H1 (cell line): ENCODE data around the gene BCO1. TPM values are rescaled to one million over a fixed set of nuclear protein-coding genes. Genes with fewer than 3 reads are reported as not detected.
A peak's percentile ranks its signal among the peaks of the same experiment; 100 is the strongest.

Source experiments
- CTCF ChIA-PET: fragments of 300-600 bp; sonication (Branson Sonifier 250); formaldehyde crosslinking; loops from one replicate; lab custom pipeline; 2021; ENCODE audit not compliant: partially characterized antibody; lab: Charles Lee
- POLR2A ChIA-PET: fragments of 300-600 bp; sonication (Branson Sonifier 250); formaldehyde crosslinking; loops from one replicate; lab custom pipeline; 2021; ENCODE audit warnings: inconsistent platforms; ENCODE audit not compliant: partially characterized antibody; lab: Charles Lee
- DNase-seq, 2 experiments: peaks; one replicate each; pipeline versions ENCODE4 v3.0.0 to v3.0.0-alpha.2; 2010 to 2022; ENCODE audit warnings: low spot score in 2 of 2, low read depth in 1 of 2, mixed read lengths in 1 of 2
- FAIRE-seq: peaks from 2 replicates; lab custom pipeline; 2011; peaks lifted over from hg19 to GRCh38; lab: Jason Lieb, UNC
- H2AFZ ChIP-seq: 2 replicates; pipeline ENCODE4 v1.8.1; 2012; ENCODE audit warnings: low read length, inconsistent platforms
- H2AK5ac ChIP-seq: 2 replicates; pipeline ENCODE4 v1.6.1; 2013; ENCODE audit warnings: low read depth, low read length
- H2BK120ac ChIP-seq: replicated peaks from 2 replicates; pipeline ENCODE3; 2013; ENCODE audit warnings: low read depth, low read length, inconsistent platforms
- H2BK12ac ChIP-seq: 2 replicates; pipeline ENCODE4 v1.6.1; 2013; ENCODE audit warnings: low read depth, low read length
- H2BK15ac ChIP-seq: 2 replicates; pipeline ENCODE4 v1.6.1; 2013; ENCODE audit warnings: low read length
- H2BK20ac ChIP-seq: 2 replicates; pipeline ENCODE4 v1.6.1; 2013; ENCODE audit warnings: low read length
- H2BK5ac ChIP-seq: 2 replicates; pipeline ENCODE4 v1.6.1; 2013; ENCODE audit warnings: low read depth, low read length
- H3K14ac ChIP-seq: 2 replicates; pipeline ENCODE4 v1.6.1; 2013; ENCODE audit warnings: inconsistent platforms; ENCODE audit not compliant: insufficient read length
- H3K18ac ChIP-seq: 2 replicates; pipeline ENCODE4 v1.6.1; 2013; ENCODE audit warnings: low read length; ENCODE audit errors: extremely low read depth
- H3K23ac ChIP-seq: 2 replicates; pipeline ENCODE4 v1.6.1; 2013; ENCODE audit warnings: inconsistent platforms; ENCODE audit not compliant: insufficient read length
- H3K23me2 ChIP-seq: 2 replicates; pipeline ENCODE4 v1.6.1; 2013; ENCODE audit warnings: low read depth, low read length
- H3K27ac ChIP-seq: 2 replicates; pipeline ENCODE4 v1.6.1; 2011; ENCODE audit warnings: low read depth, low read length, inconsistent platforms
- H3K27me3 ChIP-seq, 4 experiments: replicated peaks in 1 of 4; 1 replicate in 1 of 4; 2 replicates in 3 of 4; pipeline versions ENCODE4 v1.6.1 to v1.8.1; 2011 to 2013; ENCODE audit warnings: low read length in 3 of 4, mild to moderate bottlenecking in 3 of 4, inconsistent platforms in 2 of 4, mixed read lengths in 2 of 4, moderate library complexity in 1 of 4; ENCODE audit not compliant: control insufficient read depth in 3 of 4, insufficient read depth in 3 of 4; ENCODE audit errors: extremely low read depth in 1 of 4
- H3K36me3 ChIP-seq, 4 experiments: 2 replicates each; pipeline versions ENCODE4 v1.6.1 to v1.8.1; 2011 to 2013; ENCODE audit warnings: mild to moderate bottlenecking in 4 of 4, low read length in 3 of 4, moderate library complexity in 2 of 4, control low read depth in 1 of 4, inconsistent platforms in 1 of 4; ENCODE audit not compliant: insufficient read depth in 4 of 4, control insufficient read depth in 2 of 4
- H3K4ac ChIP-seq: replicated peaks from 2 replicates; pipeline ENCODE3; 2013; ENCODE audit warnings: low read length, low read depth, mixed read lengths, inconsistent platforms; ENCODE audit not compliant: insufficient read length
- H3K4me1 ChIP-seq, 4 experiments: replicated peaks in 1 of 4; 1 replicate in 1 of 4; 2 replicates in 3 of 4; pipeline versions ENCODE4 v1.6.1 to v1.8.1; 2011 to 2013; ENCODE audit warnings: low read length in 3 of 4, inconsistent platforms in 2 of 4, mixed read lengths in 1 of 4; ENCODE audit not compliant: insufficient read depth in 4 of 4, control insufficient read depth in 3 of 4
- H3K4me2 ChIP-seq, 2 experiments: 2 replicates each; pipeline versions ENCODE4 v1.6.1 to v1.8.1; 2011 to 2013; ENCODE audit warnings: low read depth in 2 of 2, low read length in 2 of 2, control low read depth in 1 of 2, inconsistent platforms in 1 of 2, mild to moderate bottlenecking in 1 of 2; ENCODE audit not compliant: insufficient read depth in 1 of 2
- H3K4me3 ChIP-seq, 4 experiments: fragments of 200-600, 300-600 bp in 1 of 4; sonication (generic), shearing (Covaris generic), sonication (Bioruptor Twin) in 1 of 4; 2 replicates each; pipeline versions ENCODE4 v1.5.1 to v1.8.1; 2011 to 2016; ENCODE audit warnings: low read length in 4 of 4, low read depth in 3 of 4, control low read depth in 2 of 4, inconsistent platforms in 2 of 4, mild to moderate bottlenecking in 2 of 4, mixed read lengths in 1 of 4, moderate library complexity in 1 of 4; ENCODE audit not compliant: insufficient read depth in 2 of 4; ENCODE audit errors: extremely low read depth in 1 of 4
- H3K56ac ChIP-seq: replicated peaks from 2 replicates; pipeline ENCODE3; 2013; ENCODE audit warnings: low read depth, mild to moderate bottlenecking, mixed read lengths, low read length, inconsistent platforms; ENCODE audit not compliant: insufficient read length
- H3K79me1 ChIP-seq: 2 replicates; pipeline ENCODE4 v1.6.1; 2013; ENCODE audit warnings: low read depth, low read length, control low read depth
- H3K79me2 ChIP-seq, 2 experiments: 2 replicates each; pipeline versions ENCODE4 v1.6.1 to v1.8.1; 2012 to 2013; ENCODE audit warnings: low read length in 2 of 2, mild to moderate bottlenecking in 2 of 2, inconsistent platforms in 1 of 2; ENCODE audit not compliant: insufficient read depth in 2 of 2, control insufficient read depth in 1 of 2
- H3K9ac ChIP-seq, 4 experiments: replicated peaks in 1 of 4; 1 replicate in 1 of 4; 2 replicates in 3 of 4; pipeline versions ENCODE4 v1.6.1 to v1.8.1; 2011 to 2013; ENCODE audit warnings: low read depth in 3 of 4, low read length in 3 of 4, control low read depth in 2 of 4, mild to moderate bottlenecking in 2 of 4, moderate library complexity in 2 of 4, inconsistent platforms in 1 of 4; ENCODE audit errors: extremely low read depth in 1 of 4
- H3K9me3 ChIP-seq, 2 experiments: 2 replicates each; pipeline versions ENCODE4 v1.6.1 to v1.8.1; 2012 to 2013; ENCODE audit warnings: mild to moderate bottlenecking in 2 of 2, moderate library complexity in 2 of 2, control low read depth in 1 of 2, inconsistent platforms in 1 of 2, low read depth in 1 of 2, low read length in 1 of 2, mixed read lengths in 1 of 2; ENCODE audit not compliant: insufficient read depth in 2 of 2
- H4K20me1 ChIP-seq, 2 experiments: replicated peaks in 1 of 2; 2 replicates each; pipeline versions ENCODE3 to v1.8.1; 2011 to 2013; ENCODE audit warnings: inconsistent platforms in 2 of 2, low read length in 2 of 2, mild to moderate bottlenecking in 1 of 2; ENCODE audit not compliant: insufficient read depth in 2 of 2, control insufficient read depth in 1 of 2
- H4K5ac ChIP-seq: 2 replicates; pipeline ENCODE4 v1.6.1; 2013; ENCODE audit warnings: low read length, low read depth, mixed read lengths, inconsistent platforms; ENCODE audit not compliant: insufficient read length
- H4K8ac ChIP-seq: 2 replicates; pipeline ENCODE4 v1.8.0; 2013; ENCODE audit warnings: mild to moderate bottlenecking, moderate library complexity, low read length, inconsistent platforms; ENCODE audit not compliant: insufficient read depth; ENCODE audit errors: extremely low read depth
- H4K91ac ChIP-seq: replicated peaks from 2 replicates; pipeline ENCODE3; 2013; ENCODE audit warnings: low read length, mixed read lengths, inconsistent platforms; ENCODE audit not compliant: insufficient read length
- CHD1 ChIP-seq: IDR thresholded peaks from 2 replicates; pipeline ENCODE4 v1.6.1; 2012; ENCODE audit warnings: low read depth, low read length, improper control_type of control experiment
- TBP ChIP-seq: IDR thresholded peaks from 2 replicates; pipeline ENCODE4 v1.6.1; 2011; ENCODE audit warnings: low read depth, low read length, improper control_type of control experiment
- WGBS, 2 experiments: shearing (Covaris generic) in 1 of 2; methylation state at CpG; one replicate each; pipeline versions ENCODE4 v1.1.6 to v1.1.7; 2013 to 2015; ENCODE audit warnings: low lambda C conversion rate in 2 of 2, mixed read lengths in 2 of 2, inconsistent platforms in 1 of 2, low coverage in 1 of 2, missing lambda C conversion rate in 1 of 2; ENCODE audit not compliant: insufficient replicate concordance in 2 of 2, insufficient coverage in 1 of 2, insufficient read length in 1 of 2; ENCODE audit errors: extremely low coverage in 1 of 2, missing lambda C conversion rate in 1 of 2; 5-methylcytosine and 5-hydroxymethylcytosine counted together
- long read RNA-seq, 2 experiments: library from RNA in 1 of 2; library from capped mRNA in 1 of 2; stranded (forward); transcript quantifications; one replicate each; pipeline ENCODE4 v2.0.0, GENCODE V29; 2021; ENCODE audit warnings: inconsistent platforms in 1 of 2
- polyA minus RNA-seq, 3 experiments: library from RNA; depleted of rRNA, polyadenylated mRNA; stranded (reverse); fragments of >200 nt; gene quantifications; 1 replicate in 2 of 3; 2 replicates in 1 of 3; pipeline ENCODE4 v1.2.3, GENCODE V29; 2011
- polyA plus RNA-seq, 7 experiments: library from polyadenylated mRNA; depleted of rRNA in 3 of 7; stranded (reverse) in 5 of 7; unstranded in 2 of 7; fragments of >200 nt in 5 of 7; fragments of 200-250 nt in 2 of 7; gene quantifications; 1 replicate in 5 of 7; 2 replicates in 1 of 7; 4 replicates in 1 of 7; pipeline versions ENCODE4 v1.2.1 to v1.2.3, GENCODE V29; 2011 to 2013; ENCODE audit warnings: missing spikeins in 2 of 7, mixed read lengths in 2 of 7
- total RNA-seq: library from RNA; stranded (reverse); fragmentation: NEBNext Ultra II Directional; extraction: Animal tissue kit (Norgen Biotek cat#: 25700); gene quantifications from 2 replicates; pipeline ENCODE4 v1.2.1, GENCODE V29; 2021

The BCO1 gene
- 0.23 TPM in 1 of 2 replicates, not detected in the other for total RNA-seq
- polyA plus RNA-seq (2011; rRNA removed) = 0.21 and 0.28 TPM in 2 replicates
- 0.25 TPM for polyA plus RNA-seq (2011; cell fraction: cytosol; rRNA removed)
- polyA plus RNA-seq (2011; cell fraction: nucleus; rRNA removed) = not detected
- 0.09 to 0.21 TPM (median 0.14 TPM) in 4 replicates for polyA plus RNA-seq (2012, experiment 1 of 2)
- not detected for polyA plus RNA-seq (2012, experiment 2 of 2)
- polyA plus RNA-seq (2013, experiment 1 of 2) = 0.14 TPM
- 0.07 TPM for polyA plus RNA-seq (2013, experiment 2 of 2)
- polyA minus RNA-seq (2011; rRNA and poly(A)+ RNA removed) = 0.76 and 0.95 TPM in 2 replicates
- not detected for polyA minus RNA-seq (2011; cell fraction: cytosol; rRNA and poly(A)+ RNA removed)
- polyA minus RNA-seq (2011; cell fraction: nucleus; rRNA and poly(A)+ RNA removed) = not detected
- long read RNA-seq, experiment 1 = 0 reads
- long read RNA-seq, experiment 2 = 0 reads

DNA sequence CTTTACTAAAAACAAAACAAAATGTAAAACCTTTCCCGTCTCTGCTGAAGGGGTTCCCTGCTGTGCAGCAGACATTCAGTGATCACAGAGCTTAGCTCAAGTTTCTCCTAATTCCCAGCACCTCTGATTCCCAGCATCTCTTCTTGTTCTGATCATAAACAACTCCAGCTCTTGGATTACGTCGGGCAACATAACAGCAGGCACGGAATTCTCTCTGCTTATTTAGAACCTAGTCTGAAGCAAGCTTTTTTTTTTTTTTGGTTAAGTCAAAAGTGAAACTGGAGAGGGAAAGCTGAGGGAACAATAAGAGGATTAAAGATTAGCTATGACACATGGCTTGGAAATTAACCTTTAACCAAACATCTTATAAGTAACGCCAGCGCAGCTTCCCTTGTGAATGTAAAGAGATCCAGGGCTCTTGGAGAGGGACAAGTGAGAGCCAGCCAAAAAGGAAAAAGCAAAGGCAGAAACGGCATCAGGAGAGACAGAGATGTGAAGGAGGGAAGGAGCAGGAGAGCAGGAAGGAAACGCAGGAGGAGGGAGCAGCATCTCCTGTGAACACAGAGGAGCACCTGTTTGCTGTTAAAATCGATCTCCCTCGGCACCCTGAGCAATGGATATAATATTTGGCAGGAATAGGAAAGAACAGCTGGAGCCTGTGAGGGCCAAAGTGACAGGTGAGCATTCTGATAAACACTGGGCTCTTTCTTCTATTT is at the start of gene BCO1:
Gene BCO1 (plus strand): TSS at position 394 of the 716 bp plus-strand sequence. CDS start 220 bp downstream, at position 614.
- CTCF ChIA-PET = interaction anchor here (0.6 to 1.0 kb wide), 6 partner anchors 12 to 204 kb away, joined by 3 to 5 read pairs (median 4); no protein-coding TSS in a partner anchor
- H2BK5ac ChIP-seq = 0 out of 2 replicates have a peak within 1 kb of the TSS, but pooled peaks have one; percentile 12

More for the DNA sequence above, at the start of gene BCO1:
- Histone ChIP-seq H2AK5ac (no peak within 1 kb of the TSS), H3K4me1 (peaks cover 0 to 13% (median 5%) of the 10 kb centered on the region in 4 experiments; a peak in 6 of 7 replicates), H3K56ac (no peak within 1 kb of the TSS), H3K14ac (no peak within 1 kb of the TSS), H3K36me3 (no peaks in the 10 kb centered on the region), H3K79me1 (no peaks in the 10 kb centered on the region), H4K20me1 (no peaks in the 10 kb centered on the region), H2BK15ac (no peak within 1 kb of the TSS), H3K9me3 (no peaks in the 10 kb centered on the region), H4K5ac (no peak within 1 kb of the TSS), H3K27me3 (no peaks in the 10 kb centered on the region), H2BK20ac (no peak within 1 kb of the TSS), H3K18ac (peak within 1 kb of the TSS; percentile 26), H3K27ac (0 out of 2 replicates have a peak within 1 kb of the TSS, but pooled peaks have one; percentile 53), H3K4me2 (peak within 1 kb of the TSS; percentile 62 to 73), H3K79me2 (no peaks in the 10 kb centered on the region), H3K23ac (no peak within 1 kb of the TSS), H2BK120ac (no peak within 1 kb of the TSS), H2AFZ (peak within 1 kb of the TSS; percentile 85), H3K4ac (no peak within 1 kb of the TSS), H3K9ac (no peak within 1 kb of the TSS), H4K8ac (no peak within 1 kb of the TSS), H2BK12ac (peak within 1 kb of the TSS; percentile 60; the same call in 1 of the 2 replicates), H4K91ac (no peak within 1 kb of the TSS), H3K23me2 (no peaks in the 10 kb centered on the region; the same call in 1 of the 2 replicates), H3K4me3 (peak within 1 kb of the TSS in 2 of 4 experiments; percentile 2 to 49; a peak in 4 of 8 replicates)
- POLR2A ChIA-PET = interaction anchor here (1.1 to 1.7 kb wide), 2 partner anchors 18 to 77 kb away, joined by 3 to 4 read pairs; partner anchors contain the start of gene GAN
- FAIRE-seq (no peak), DNase-seq (no peak)
- WGBS, 2 experiments = 38% methylated on average over 10 of the region's 10 CpGs; no CpG with 5 or more reads in 1 of the 2 experiments
- TF ChIP-seq TBP (0 out of 2 replicates have a peak, but pooled peaks have one; percentile 27), CHD1 (no peak)
